Left ventricle myocardium inferior (tissue), 1 donor: ENCODE results near the gene PIWIL4. TPM values are rescaled to one million over a fixed set of nuclear protein-coding genes. Genes with fewer than 3 reads are reported as not detected.
A peak's percentile ranks its signal among the peaks of the same experiment; 100 is the strongest.

ENCODE experiments used
- DNase-seq: peaks from one replicate; pipeline ENCODE4 v3.0.0-alpha.2; 2020
- H3K27ac ChIP-seq: fragments of 200-600 bp; replicated peaks from 2 replicates; pipeline ENCODE4 v1.8.0; 2021
- H3K27me3 ChIP-seq: fragments of 200-600 bp; 2 replicates; pipeline ENCODE4 v1.8.0; 2021; ENCODE audit warnings: low read depth
- H3K36me3 ChIP-seq: fragments of 200-600 bp; 2 replicates; pipeline ENCODE4 v1.8.0; 2021
- H3K4me1 ChIP-seq: fragments of 200-600 bp; 2 replicates; pipeline ENCODE4 v1.8.0; 2021
- H3K4me3 ChIP-seq: fragments of 200-600 bp; 2 replicates; pipeline ENCODE4 v1.8.0; 2021; ENCODE audit warnings: mild to moderate bottlenecking, moderate library complexity
- H3K9me3 ChIP-seq: fragments of 200-600 bp; replicated peaks from 2 replicates; pipeline ENCODE4 v1.8.0; 2021
- CTCF ChIP-seq: fragments of 200-600 bp; IDR thresholded peaks from 2 replicates; pipeline ENCODE4 v1.8.0; 2021; ENCODE audit warnings: antibody characterized with exemption, mild to moderate bottlenecking, borderline replicate concordance
- intact Hi-C: fragments of 100-400 bp; cut with micrococcal nuclease; formaldehyde crosslinking; loops from one replicate; pipeline ENCODE4 v1.11.0; 2022
- total RNA-seq: library from RNA; stranded (reverse); fragmentation: NEBNext Ultra II Directional; extraction: Animal tissue kit (Norgen Biotek cat#: 25700); gene quantifications from one replicate; pipeline ENCODE4 v1.2.1, GENCODE V29; 2021
- donor health status: DM: no; HTN: yes; CAD: no; lungs with severe emphysema.

PIWIL4 gene
- total RNA-seq, 1 donor from 2014 or later = 0.66 TPM

GRCh38 chr11:94533696-94534630 lies 33.2 kb upstream of the PIWIL4 start:
- H3K27me3 ChIP-seq = peaks cover 6% of the 10 kb centered on the region
- peak overlapping the region; percentile 2 for H3K4me3 ChIP-seq
- H3K9me3 ChIP-seq = no peaks in the 10 kb centered on the region
- no peak for TF ChIP-seq CTCF
- no peaks in the 10 kb centered on the region for H3K36me3 ChIP-seq
- H3K27ac ChIP-seq = peak overlapping the region; percentile 52
- DNase-seq = peak; percentile 26
- intact Hi-C loops = no loop called here
- H3K4me1 ChIP-seq = no peaks in the 10 kb centered on the region

GRCh38 chr11:94536386-94536785 lies 30.8 kb upstream of the PIWIL4 start:
- no peak overlapping the region for H3K27ac ChIP-seq
- H3K27me3 ChIP-seq = peaks cover 3% of the 10 kb centered on the region
- H3K4me1 ChIP-seq = no peaks in the 10 kb centered on the region
- TF ChIP-seq CTCF = no peak
- H3K9me3 ChIP-seq = no peaks in the 10 kb centered on the region
- H3K4me3 ChIP-seq = no peak overlapping the region
- H3K36me3 ChIP-seq = no peaks in the 10 kb centered on the region
- intact Hi-C loops = no loop called here
- no peak for DNase-seq

- H3K4me3 ChIP-seq = no peak overlapping the region
- no peak overlapping the region for H3K27ac ChIP-seq
- no peak for TF ChIP-seq CTCF
- H3K36me3 ChIP-seq = no peaks in the 10 kb centered on the region
- intact Hi-C loops = no loop called here
- no peak for DNase-seq
- peaks cover 3% of the 10 kb centered on the region for H3K27me3 ChIP-seq
- H3K4me1 ChIP-seq = no peaks in the 10 kb centered on the region
- no peaks in the 10 kb centered on the region for H3K9me3 ChIP-seq
Observed at GRCh38 chr11:94537031-94537600, 30.1 kb upstream of the PIWIL4 start.

GRCh38 chr11:94539420-94539819 lies 27.7 kb upstream of the PIWIL4 start:
- H3K36me3 ChIP-seq = no peaks in the 10 kb centered on the region
- H3K4me1 ChIP-seq = peaks cover 6% of the 10 kb centered on the region
- DNase-seq = no peak
- no peaks in the 10 kb centered on the region for H3K9me3 ChIP-seq
- intact Hi-C loops = no loop called here
- H3K27me3 ChIP-seq = no peaks in the 10 kb centered on the region
- TF ChIP-seq CTCF = no peak
- no peak overlapping the region for H3K27ac ChIP-seq
- H3K4me3 ChIP-seq = no peak overlapping the region

GRCh38 chr11:94543695-94544645 lies 23.2 kb upstream of the PIWIL4 start, which contains the start of gene FUT4:
Gene FUT4 (plus strand): TSS chr11:94543921. CDS start chr11:94544134, 213 bp downstream.
- Histone ChIP-seq H3K4me3 (peak within 1 kb of the TSS; percentile 73), H3K4me1 (peaks cover 52% of the 10 kb centered on the region), H3K36me3 (no peaks in the 10 kb centered on the region), H3K27ac (peak within 1 kb of the TSS; percentile 94), H3K9me3 (no peaks in the 10 kb centered on the region), H3K27me3 (no peaks in the 10 kb centered on the region)
- DNase-seq = peak; percentile 86
- TF ChIP-seq CTCF = peak; percentile 6
- intact Hi-C loops = no loop called here
